SK-N-SH treated with all-trans-retinoic acid at 6 μM for 48 hours (cell line): ENCODE data around the gene PTPRC.

Experiments
- ARNTL ChIP-seq: fragments of 450-650 bp; formaldehyde crosslinking; IDR thresholded peaks from 2 replicates; pipeline ENCODE4 v1.5.0; 2020; ENCODE audit warnings: low read depth, mild to moderate bottlenecking, moderate library complexity, borderline replicate concordance
- GLIS3 ChIP-seq: fragments of 250-450 bp; sonication (Bioruptor Pico); IDR thresholded peaks from 2 replicates; pipeline ENCODE4 v1.5.0; 2020; ENCODE audit warnings: mild to moderate bottlenecking, moderate library complexity
- RARB ChIP-seq: fragments of 250-450 bp; sonication (Bioruptor Pico); IDR thresholded peaks from 2 replicates; pipeline ENCODE4 v1.8.0; 2021; ENCODE audit warnings: mild to moderate bottlenecking, moderate library complexity
- TCF4 ChIP-seq: fragments of 250-450 bp; sonication (Bioruptor Pico); IDR thresholded peaks from 2 replicates; pipeline ENCODE4 v1.8.0; 2021; ENCODE audit warnings: mild to moderate bottlenecking, moderate library complexity, borderline replicate concordance
- ZC3H10 ChIP-seq: fragments of 250-450 bp; sonication (Bioruptor Pico); IDR thresholded peaks from 2 replicates; pipeline ENCODE4 v1.5.1; 2021; ENCODE audit warnings: mild to moderate bottlenecking, moderate library complexity
- ZFP3 ChIP-seq: fragments of 250-450 bp; sonication (Bioruptor Pico); IDR thresholded peaks from 2 replicates; pipeline ENCODE4 v1.5.0; 2020; ENCODE audit warnings: mild to moderate bottlenecking, moderate library complexity
- ZNF70 ChIP-seq: fragments of 450-650 bp; formaldehyde crosslinking; IDR thresholded peaks from 2 replicates; pipeline ENCODE4 v1.5.0; 2020; ENCODE audit warnings: mild to moderate bottlenecking, moderate library complexity
- TF ChIP-seq, protein P1 (sequence below): fragments of 250-450 bp; sonication (Bioruptor Pico); IDR thresholded peaks from 2 replicates; pipeline ENCODE4 v1.8.0; 2021; ENCODE audit warnings: low read depth, mild to moderate bottlenecking, moderate library complexity, borderline replicate concordance

DNA sequence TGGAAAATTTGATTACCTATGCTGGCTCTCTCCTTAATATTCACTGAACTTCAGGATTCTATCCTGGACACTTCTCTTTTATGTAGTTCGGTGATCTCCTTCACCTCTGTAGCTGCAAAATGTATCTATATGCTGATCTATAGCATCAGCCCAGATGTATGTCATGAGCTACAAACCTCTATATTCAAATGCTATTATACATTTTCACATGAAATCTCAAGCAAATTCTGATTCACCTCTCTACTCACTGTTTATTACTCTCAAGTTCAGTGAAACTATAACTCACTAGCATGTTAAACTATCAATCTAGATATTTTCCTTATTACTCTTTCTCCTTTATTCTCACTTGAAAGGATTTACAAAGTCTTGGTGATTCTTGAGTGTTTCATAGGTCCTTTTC, 52.2 kb downstream of the PTPRC start:
- no peak for TF ChIP-seq RARB (CRISPR knock-in tag)
- TF ChIP-seq ARNTL (CRISPR knock-in tag), result no peak
- TF ChIP-seq TCF4 (CRISPR knock-in tag), result no peak
- TF ChIP-seq ZFP3 (CRISPR knock-in tag), result no peak
- no peak for TF ChIP-seq ZC3H10 (CRISPR knock-in tag)
- TF ChIP-seq GLIS3 (CRISPR knock-in tag), result no peak
- no peak for TF ChIP-seq ZNF70 (CRISPR knock-in tag)
- TF ChIP-seq, protein P1, sequence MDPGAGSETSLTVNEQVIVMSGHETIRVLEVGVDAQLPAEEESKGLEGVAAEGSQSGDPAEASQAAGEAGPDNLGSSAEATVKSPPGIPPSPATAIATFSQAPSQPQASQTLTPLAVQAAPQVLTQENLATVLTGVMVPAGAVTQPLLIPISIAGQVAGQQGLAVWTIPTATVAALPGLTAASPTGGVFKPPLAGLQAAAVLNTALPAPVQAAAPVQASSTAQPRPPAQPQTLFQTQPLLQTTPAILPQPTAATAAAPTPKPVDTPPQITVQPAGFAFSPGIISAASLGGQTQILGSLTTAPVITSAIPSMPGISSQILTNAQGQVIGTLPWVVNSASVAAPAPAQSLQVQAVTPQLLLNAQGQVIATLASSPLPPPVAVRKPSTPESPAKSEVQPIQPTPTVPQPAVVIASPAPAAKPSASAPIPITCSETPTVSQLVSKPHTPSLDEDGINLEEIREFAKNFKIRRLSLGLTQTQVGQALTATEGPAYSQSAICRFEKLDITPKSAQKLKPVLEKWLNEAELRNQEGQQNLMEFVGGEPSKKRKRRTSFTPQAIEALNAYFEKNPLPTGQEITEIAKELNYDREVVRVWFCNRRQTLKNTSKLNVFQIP, result no peak
